ENCODE results near the gene ITGB1. TPM values are rescaled to one million over a fixed set of nuclear protein-coding genes. Genes with fewer than 3 reads are reported as not detected.

Gene ITGB1
- total RNA-seq, 1 experiment from 2014 or later = 317 TPM

- Mint-ChIP-seq H3K27me3 (ENCODE audit: low read depth) (no peaks in the 10 kb centered on the region), H3K36me3 (peaks cover 73% of the 10 kb centered on the region), H3K27ac (no peak overlapping the region), H3K4me1 (no peaks in the 10 kb centered on the region), H3K9me3 (no peaks in the 10 kb centered on the region), H3K4me3 (no peak overlapping the region)
- TF ChIP-seq FOXP1 (CRISPR knock-in tag; IDR thresholded peaks at IDR 0.05; ENCODE audit: borderline replicate concordance) (no peak), GRHL2 (CRISPR knock-in tag; IDR thresholded peaks at IDR 0.05; ENCODE audit: insufficient replicate concordance, severe bottlenecking) (no peak), FOXJ3 (CRISPR knock-in tag; IDR thresholded peaks at IDR 0.05; ENCODE audit: borderline replicate concordance) (no peak), PRRX2 (CRISPR knock-in tag; IDR thresholded peaks at IDR 0.05) (no peak), ZNF219 (CRISPR knock-in tag; IDR thresholded peaks at IDR 0.05; ENCODE audit: borderline replicate concordance) (no peak), ZBTB21 (CRISPR knock-in tag; IDR thresholded peaks at IDR 0.05; ENCODE audit: borderline replicate concordance) (no peak), SOX15 (CRISPR knock-in tag; IDR thresholded peaks at IDR 0.05) (no peak), ZNF232 (CRISPR knock-in tag; IDR thresholded peaks at IDR 0.05) (no peak), EMX1 (CRISPR knock-in tag; IDR thresholded peaks at IDR 0.05) (no peak), MXD4 (CRISPR knock-in tag; IDR thresholded peaks at IDR 0.05; ENCODE audit: borderline replicate concordance) (no peak), ATF6 (CRISPR knock-in tag; IDR thresholded peaks at IDR 0.05) (no peak), ZNF263 (CRISPR knock-in tag; IDR thresholded peaks at IDR 0.05; ENCODE audit: low read depth) (no peak), NFYB (CRISPR knock-in tag; conservative IDR thresholded peaks at IDR 0.05; ENCODE audit: low read depth) (no peak), E2F4 (CRISPR knock-in tag; IDR thresholded peaks at IDR 0.05; ENCODE audit: borderline replicate concordance, low read depth) (no peak)
- TF ChIP-seq, protein P1, sequence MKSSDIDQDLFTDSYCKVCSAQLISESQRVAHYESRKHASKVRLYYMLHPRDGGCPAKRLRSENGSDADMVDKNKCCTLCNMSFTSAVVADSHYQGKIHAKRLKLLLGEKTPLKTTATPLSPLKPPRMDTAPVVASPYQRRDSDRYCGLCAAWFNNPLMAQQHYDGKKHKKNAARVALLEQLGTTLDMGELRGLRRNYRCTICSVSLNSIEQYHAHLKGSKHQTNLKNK (CRISPR knock-in tag; IDR thresholded peaks at IDR 0.05) = no peak
- TF ChIP-seq, protein P2, sequence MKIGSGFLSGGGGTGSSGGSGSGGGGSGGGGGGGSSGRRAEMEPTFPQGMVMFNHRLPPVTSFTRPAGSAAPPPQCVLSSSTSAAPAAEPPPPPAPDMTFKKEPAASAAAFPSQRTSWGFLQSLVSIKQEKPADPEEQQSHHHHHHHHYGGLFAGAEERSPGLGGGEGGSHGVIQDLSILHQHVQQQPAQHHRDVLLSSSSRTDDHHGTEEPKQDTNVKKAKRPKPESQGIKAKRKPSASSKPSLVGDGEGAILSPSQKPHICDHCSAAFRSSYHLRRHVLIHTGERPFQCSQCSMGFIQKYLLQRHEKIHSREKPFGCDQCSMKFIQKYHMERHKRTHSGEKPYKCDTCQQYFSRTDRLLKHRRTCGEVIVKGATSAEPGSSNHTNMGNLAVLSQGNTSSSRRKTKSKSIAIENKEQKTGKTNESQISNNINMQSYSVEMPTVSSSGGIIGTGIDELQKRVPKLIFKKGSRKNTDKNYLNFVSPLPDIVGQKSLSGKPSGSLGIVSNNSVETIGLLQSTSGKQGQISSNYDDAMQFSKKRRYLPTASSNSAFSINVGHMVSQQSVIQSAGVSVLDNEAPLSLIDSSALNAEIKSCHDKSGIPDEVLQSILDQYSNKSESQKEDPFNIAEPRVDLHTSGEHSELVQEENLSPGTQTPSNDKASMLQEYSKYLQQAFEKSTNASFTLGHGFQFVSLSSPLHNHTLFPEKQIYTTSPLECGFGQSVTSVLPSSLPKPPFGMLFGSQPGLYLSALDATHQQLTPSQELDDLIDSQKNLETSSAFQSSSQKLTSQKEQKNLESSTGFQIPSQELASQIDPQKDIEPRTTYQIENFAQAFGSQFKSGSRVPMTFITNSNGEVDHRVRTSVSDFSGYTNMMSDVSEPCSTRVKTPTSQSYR (CRISPR knock-in tag; IDR thresholded peaks at IDR 0.05) = no peak
- DNase-seq (ENCODE audit: low spot score) = no peak
- ChIA-PET POLR2A (no interaction called here), CTCF (no interaction called here)
- no peak for ATAC-seq
Observed at GRCh38 chr10:32909456-32909855, 48.6 kb downstream of the ITGB1 start.

- H3K27ac Mint-ChIP-seq = peak overlapping the region; percentile 31; the same call in 1 of the 2 replicates
- peaks cover 55% of the 10 kb centered on the region for H3K36me3 Mint-ChIP-seq
- no peak overlapping the region for H3K4me3 Mint-ChIP-seq
- H3K4me1 Mint-ChIP-seq = no peaks in the 10 kb centered on the region
- ATAC-seq (no peak), DNase-seq (ENCODE audit: low spot score) (no peak)
- H3K9me3 Mint-ChIP-seq = no peaks in the 10 kb centered on the region
- ChIA-PET CTCF (no interaction called here), POLR2A (no interaction called here)
- no peaks in the 10 kb centered on the region for H3K27me3 Mint-ChIP-seq (ENCODE audit: low read depth)
- TF ChIP-seq, protein P2 (CRISPR knock-in tag; IDR thresholded peaks at IDR 0.05) = no peak
- no peak for TF ChIP-seq SMAD4 (CRISPR knock-in tag; IDR thresholded peaks at IDR 0.05)
- TF ChIP-seq STAT6 (CRISPR knock-in tag; conservative IDR thresholded peaks at IDR 0.05; ENCODE audit: low read depth) = no peak
- no peak for TF ChIP-seq TP53 (CRISPR knock-in tag; IDR thresholded peaks at IDR 0.05)
- no peak for TF ChIP-seq OVOL2 (CRISPR knock-in tag; IDR thresholded peaks at IDR 0.05; ENCODE audit: borderline replicate concordance)
- TF ChIP-seq, protein P3, sequence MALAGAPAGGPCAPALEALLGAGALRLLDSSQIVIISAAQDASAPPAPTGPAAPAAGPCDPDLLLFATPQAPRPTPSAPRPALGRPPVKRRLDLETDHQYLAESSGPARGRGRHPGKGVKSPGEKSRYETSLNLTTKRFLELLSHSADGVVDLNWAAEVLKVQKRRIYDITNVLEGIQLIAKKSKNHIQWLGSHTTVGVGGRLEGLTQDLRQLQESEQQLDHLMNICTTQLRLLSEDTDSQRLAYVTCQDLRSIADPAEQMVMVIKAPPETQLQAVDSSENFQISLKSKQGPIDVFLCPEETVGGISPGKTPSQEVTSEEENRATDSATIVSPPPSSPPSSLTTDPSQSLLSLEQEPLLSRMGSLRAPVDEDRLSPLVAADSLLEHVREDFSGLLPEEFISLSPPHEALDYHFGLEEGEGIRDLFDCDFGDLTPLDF (CRISPR knock-in tag; IDR thresholded peaks at IDR 0.05) = no peak
Observed at GRCh38 chr10:32906595-32906994, 51.4 kb downstream of the ITGB1 start.

All from WTC11 (cell line).